ENCODE results near the gene FPGS. TPM values are rescaled to one million over a fixed set of nuclear protein-coding genes. Genes with fewer than 3 reads are reported as not detected.

FPGS gene
- total and polyA plus RNA-seq, 11 donors, result 36.8 to 55.1 (median 41.5) TPM

DNA sequence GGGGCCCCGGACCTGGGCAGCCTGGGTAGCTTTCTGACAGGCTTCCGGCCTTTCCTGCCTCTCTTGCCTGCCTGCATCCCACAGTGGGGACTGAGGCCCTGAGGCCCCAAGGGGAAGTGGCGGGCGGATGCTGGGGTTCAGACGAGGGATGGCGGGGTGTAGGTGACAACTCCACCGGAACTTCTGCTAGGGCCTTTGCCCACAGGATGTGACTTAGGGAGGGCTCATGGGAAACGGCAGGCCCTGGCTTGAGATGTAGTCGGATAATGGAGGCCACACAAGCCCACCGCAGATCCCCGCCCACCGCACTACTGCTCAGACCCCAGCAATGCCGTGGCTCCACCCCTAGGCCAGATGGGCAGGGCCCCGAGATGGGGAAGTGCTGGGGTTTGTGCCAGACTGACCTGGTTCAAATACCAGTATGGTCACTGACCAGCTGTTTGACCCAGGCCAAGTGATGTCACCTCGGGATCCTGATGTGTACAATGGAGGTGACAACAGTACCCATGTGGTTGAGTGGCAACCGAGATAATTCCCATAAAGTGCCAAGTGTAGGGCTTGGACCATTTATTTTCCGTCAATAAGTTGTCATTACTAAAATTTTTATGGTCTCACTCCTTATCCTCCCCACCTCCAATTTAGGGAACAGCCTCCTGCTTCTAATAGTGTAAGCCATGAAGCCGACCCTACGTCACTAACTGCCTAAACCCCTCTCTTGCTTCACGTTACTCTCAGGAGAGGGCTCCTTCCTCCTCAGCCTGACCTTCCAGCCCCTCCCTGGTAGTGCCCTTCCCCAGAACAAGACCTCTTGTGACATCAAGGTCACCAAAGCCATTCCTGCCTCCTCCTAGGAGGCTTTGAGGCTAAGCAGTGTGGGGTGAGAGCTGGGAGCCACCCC lies 19.3 kb upstream of the FPGS start:
- no peak for TF ChIP-seq POLR2A (IDR thresholded peaks at IDR 0.05)
- TF ChIP-seq, protein P1, sequence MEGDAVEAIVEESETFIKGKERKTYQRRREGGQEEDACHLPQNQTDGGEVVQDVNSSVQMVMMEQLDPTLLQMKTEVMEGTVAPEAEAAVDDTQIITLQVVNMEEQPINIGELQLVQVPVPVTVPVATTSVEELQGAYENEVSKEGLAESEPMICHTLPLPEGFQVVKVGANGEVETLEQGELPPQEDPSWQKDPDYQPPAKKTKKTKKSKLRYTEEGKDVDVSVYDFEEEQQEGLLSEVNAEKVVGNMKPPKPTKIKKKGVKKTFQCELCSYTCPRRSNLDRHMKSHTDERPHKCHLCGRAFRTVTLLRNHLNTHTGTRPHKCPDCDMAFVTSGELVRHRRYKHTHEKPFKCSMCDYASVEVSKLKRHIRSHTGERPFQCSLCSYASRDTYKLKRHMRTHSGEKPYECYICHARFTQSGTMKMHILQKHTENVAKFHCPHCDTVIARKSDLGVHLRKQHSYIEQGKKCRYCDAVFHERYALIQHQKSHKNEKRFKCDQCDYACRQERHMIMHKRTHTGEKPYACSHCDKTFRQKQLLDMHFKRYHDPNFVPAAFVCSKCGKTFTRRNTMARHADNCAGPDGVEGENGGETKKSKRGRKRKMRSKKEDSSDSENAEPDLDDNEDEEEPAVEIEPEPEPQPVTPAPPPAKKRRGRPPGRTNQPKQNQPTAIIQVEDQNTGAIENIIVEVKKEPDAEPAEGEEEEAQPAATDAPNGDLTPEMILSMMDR (IDR thresholded peaks at IDR 0.05), result no peak
- Histone ChIP-seq H3K4me3 (no peak overlapping the region), H3K27ac (peak overlapping the region in 11 of 12 donors; percentile 9 to 98 (median 70)), H3K27me3 (no peaks in the 10 kb centered on the region), H3K4me1 (peaks cover 0 to 78% (median 47%) of the 10 kb centered on the region in 12 donors), H3K36me3 (peaks cover 2 to 19% (median 14%) of the 10 kb centered on the region in 9 donors), H3K9me3 (no peaks in the 10 kb centered on the region)
- 67 to 72% (median 68%) methylated on average over 12 to 20 of the region's 20 CpGs for WGBS, 4 donors
- intact Hi-C loops (cut with DNase I), result loop anchor here in 8 of 10 donors (2.0 to 5.0 kb wide), 6 partner anchors 17 to 281 kb away; partner anchors contain the start of gene TOR2A (in 4 of the 8)
- ATAC-seq (peak in 1 of 4 donors; percentile 2), DNase-seq (peak in 3 of 5 donors; percentile 48 to 85 (median 52))

DNA sequence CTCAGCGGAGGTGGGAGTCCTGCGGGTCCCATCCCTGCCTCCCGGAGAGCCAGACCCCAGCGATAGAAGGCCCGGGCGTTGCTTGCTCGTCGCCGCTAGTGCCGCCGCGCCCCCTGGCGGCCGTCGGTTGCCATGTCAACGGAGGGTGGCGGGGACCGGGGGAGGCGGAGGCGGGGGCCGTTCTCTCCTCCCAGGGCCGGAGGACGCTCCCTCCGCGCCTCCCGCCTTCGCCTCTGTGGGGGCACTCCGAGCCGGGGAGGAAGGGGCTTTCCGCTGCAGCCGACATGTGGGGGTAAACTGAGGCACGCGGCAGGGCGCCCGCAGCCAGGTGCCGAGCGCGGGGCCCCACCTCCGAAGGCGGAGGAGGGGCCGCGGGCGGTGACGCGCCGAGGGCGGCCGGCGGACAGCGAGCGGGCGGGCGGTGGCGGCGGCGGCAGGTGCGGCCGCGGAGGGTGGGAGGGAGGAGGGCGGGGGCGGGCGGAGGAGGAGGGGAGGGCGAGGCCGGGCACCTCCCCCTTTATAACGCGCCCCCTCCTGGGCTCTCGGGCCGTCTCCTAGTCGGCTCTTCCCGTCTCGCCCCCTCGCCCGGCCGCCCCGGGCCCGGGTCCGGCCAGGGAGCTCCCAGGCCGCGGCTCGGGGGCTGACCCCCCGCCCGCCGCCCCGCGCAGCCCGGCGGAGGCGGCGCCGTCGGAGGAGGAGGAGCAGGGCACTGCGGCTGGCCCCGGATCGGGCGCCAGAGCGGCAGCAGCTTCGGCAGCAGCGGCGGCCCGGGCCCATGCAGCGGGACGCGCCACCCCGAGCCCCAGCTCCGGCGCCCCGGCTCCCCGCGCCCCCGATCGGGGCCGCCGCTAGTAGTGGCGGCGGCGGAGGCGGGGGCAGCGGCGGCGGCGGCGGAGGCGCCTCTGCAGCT lies 17.4 kb upstream of the FPGS start:
- intact Hi-C loops (cut with DNase I), result loop anchor here (1.0 to 5.0 kb wide), 11 partner anchors 21 to 195 kb away; partner anchors contain the start of genes TOR2A (in 6 of the 10) and ST6GALNAC4 (in 4 of the 10)

DNA sequence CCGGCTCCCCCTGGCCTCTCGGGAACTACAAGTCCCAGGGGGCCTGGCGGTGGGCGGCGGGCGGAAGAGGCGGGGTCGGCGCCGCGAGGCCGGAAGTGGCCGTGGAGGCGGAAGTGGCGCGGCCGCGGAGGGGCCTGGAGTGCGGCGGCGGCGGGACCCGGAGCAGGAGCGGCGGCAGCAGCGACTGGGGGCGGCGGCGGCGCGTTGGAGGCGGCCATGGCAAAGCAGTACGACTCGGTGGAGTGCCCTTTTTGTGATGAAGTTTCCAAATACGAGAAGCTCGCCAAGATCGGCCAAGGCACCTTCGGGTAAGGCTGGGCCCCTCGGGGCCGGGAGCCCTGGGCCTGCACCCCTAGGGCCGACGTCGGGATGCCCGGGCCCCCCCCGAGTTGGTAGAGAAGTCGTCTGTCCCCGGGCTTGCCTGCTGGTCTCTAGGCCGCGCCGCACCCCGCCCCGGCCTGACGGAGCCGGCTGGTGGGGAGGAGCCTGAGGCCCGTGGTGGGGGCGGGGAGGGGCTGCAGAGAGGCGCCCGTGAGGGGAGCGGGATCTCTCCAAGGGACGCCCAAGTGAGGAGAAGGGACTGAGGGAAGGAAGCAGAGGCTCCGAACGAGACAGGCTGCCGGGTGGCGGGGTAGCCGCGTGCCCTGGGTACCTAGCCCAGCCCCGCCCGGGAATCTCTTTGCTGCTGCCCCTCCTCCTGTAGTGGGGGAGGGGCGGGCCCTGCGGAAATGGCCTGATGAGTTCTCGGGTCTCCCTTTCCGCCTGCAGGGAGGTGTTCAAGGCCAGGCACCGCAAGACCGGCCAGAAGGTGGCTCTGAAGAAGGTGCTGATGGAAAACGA lies 16.5 kb upstream of the FPGS start, which contains the start of gene CDK9:
Gene CDK9, plus strand, starts transcription at position 102 of the 840 bp plus-strand sequence. Its CDS starts 115 bp downstream, at position 217.
- Histone ChIP-seq H3K27ac (peak within 1 kb of the TSS; percentile 88 to 100 (median 96)), H3K9me3 (no peaks in the 10 kb centered on the region), H3K36me3 (peaks cover 8 to 47% (median 42%) of the 10 kb centered on the region in 9 donors), H3K4me3 (peak within 1 kb of the TSS; percentile 76 to 100 (median 98)), H3K4me1 (peaks cover 0 to 79% (median 47%) of the 10 kb centered on the region in 12 donors), H3K27me3 (no peaks in the 10 kb centered on the region)
- 0 to 1% (median 0%) methylated on average over 27 to 75 of the region's 75 CpGs for WGBS, 4 donors
- TF ChIP-seq, protein P1 (IDR thresholded peaks at IDR 0.05), result no peak
- peak in 1 of 2 donors; percentile 83 for TF ChIP-seq POLR2A (IDR thresholded peaks at IDR 0.05)
- peak; percentile 92 to 97 (median 93) for DNase-seq
- intact Hi-C loops (cut with DNase I), result loop anchor here (1.0 to 5.0 kb wide), 15 partner anchors 17 to 196 kb away; partner anchors contain the start of genes TOR2A (in 6 of the 10), ST6GALNAC4 (in 4 of the 10) and FPGS (in 1 of the 10)
- peak; percentile 40 to 83 (median 78) for ATAC-seq

More for the DNA sequence above, 17.4 kb upstream of the FPGS start:
- Histone ChIP-seq H3K27ac (peak overlapping the region; percentile 88 to 100 (median 96)), H3K27me3 (no peaks in the 10 kb centered on the region), H3K4me3 (peak overlapping the region; percentile 76 to 100 (median 98)), H3K4me1 (peaks cover 0 to 78% (median 45%) of the 10 kb centered on the region in 12 donors), H3K9me3 (no peaks in the 10 kb centered on the region), H3K36me3 (peaks cover 8 to 38% (median 33%) of the 10 kb centered on the region in 9 donors)
- ATAC-seq (peak; percentile 25 to 71 (median 64)), DNase-seq (peak; percentile 89 to 95 (median 90))
- TF ChIP-seq, protein P1 (IDR thresholded peaks at IDR 0.05), result peak; percentile 77 to 97 (median 91)
- TF ChIP-seq POLR2A (IDR thresholded peaks at IDR 0.05), result no peak
- WGBS, 4 donors, result 0 to 1% (median 1%) methylated on average over 46 to 120 of the region's 123 CpGs
